PC-3 (cell line): ENCODE measurements around the gene PSMB7. TPM values are rescaled to one million over a fixed set of nuclear protein-coding genes. Genes with fewer than 3 reads are reported as not detected.

Experiments
- ATAC-seq: fragments of 200-7000 bp; cut with Tn5 transposase; 2 replicates; pipeline ENCODE4 v1.9.1; 2020; ENCODE audit warnings: mild to moderate bottlenecking, moderate library complexity
- BruUV-seq: library from RNA; stranded (reverse); fragments of 400-500 nt; replicated peaks from 2 replicates; lab custom pipeline; 2021; lab: Mats Ljungman, UMichigan
- CTCF ChIA-PET: fragments of 300-600 bp; sonication (Branson Sonifier 250); formaldehyde crosslinking; loops from one replicate; lab custom pipeline; 2022; ENCODE audit warnings: antibody characterized with exemption; lab: Charles Lee
- POLR2A ChIA-PET: fragments of 300-600 bp; sonication (Branson Sonifier 250); formaldehyde crosslinking; loops from one replicate; lab custom pipeline; 2022; ENCODE audit warnings: antibody characterized with exemption; ENCODE audit not compliant: unreplicated experiment; lab: Charles Lee
- DNase-seq: peaks from one replicate; pipeline ENCODE4 v3.0.0-alpha.2; 2015
- H2AFZ ChIP-seq: fragments of 300-600 bp; sonication (generic); 2 replicates; pipeline ENCODE4 v1.6.0; 2016; ENCODE audit warnings: antibody characterized with exemption, low read length
- H3F3A ChIP-seq: fragments of 300-600 bp; sonication (generic); one replicate; pipeline ENCODE4 v1.6.0; 2017; ENCODE audit warnings: antibody characterized with exemption, low read length, control low read depth, mild to moderate bottlenecking; ENCODE audit not compliant: unreplicated experiment
- H3K27ac ChIP-seq: fragments of 300-600 bp; sonication (generic); 2 replicates; pipeline ENCODE4 v1.5.1; 2016; ENCODE audit warnings: mild to moderate bottlenecking, low read length
- H3K27me3 ChIP-seq: fragments of 300-600 bp; sonication (generic); 2 replicates; pipeline ENCODE4 v1.6.1; 2016; ENCODE audit warnings: low read length, mixed read lengths
- H3K36me3 ChIP-seq: fragments of 300-600 bp; sonication (generic); 2 replicates; pipeline ENCODE4 v1.6.1; 2016; ENCODE audit warnings: low read depth, mixed run types, low read length, mixed read lengths
- H3K4me1 ChIP-seq: fragments of 300-600 bp; sonication (generic); 2 replicates; pipeline ENCODE4 v1.5.1; 2016; ENCODE audit warnings: low read length; ENCODE audit not compliant: insufficient read depth
- H3K4me2 ChIP-seq: fragments of 300-600 bp; sonication (generic); 2 replicates; pipeline ENCODE4 v1.6.0; 2016; ENCODE audit warnings: low read length
- H3K4me3 ChIP-seq: fragments of 300-600 bp; sonication (generic); 2 replicates; pipeline ENCODE4 v1.5.1; 2016; ENCODE audit warnings: mild to moderate bottlenecking, low read length, mixed read lengths
- H3K79me2 ChIP-seq: fragments of 300-600 bp; sonication (generic); 2 replicates; pipeline ENCODE4 v1.6.1; 2017; ENCODE audit warnings: low read length, mixed read lengths
- H3K9ac ChIP-seq: fragments of 300-600 bp; sonication (generic); 2 replicates; pipeline ENCODE4 v1.6.0; 2016; ENCODE audit warnings: mild to moderate bottlenecking, low read length
- H3K9me2 ChIP-seq: fragments of 300-600 bp; sonication (generic); replicated peaks from 2 replicates; pipeline ENCODE4 v1.6.1; 2016; ENCODE audit warnings: mixed run types, low read length, mixed read lengths
- H3K9me3 ChIP-seq: fragments of 300-600 bp; sonication (generic); 2 replicates; pipeline ENCODE4 v1.6.1; 2016; ENCODE audit warnings: low read length, mixed read lengths
- H4K20me1 ChIP-seq: fragments of 300-600 bp; sonication (generic); 2 replicates; pipeline ENCODE4 v1.6.1; 2016; ENCODE audit warnings: low read length, mixed read lengths
- CTCF ChIP-seq: fragments of 300-600 bp; sonication (generic); conservative IDR thresholded peaks from 2 replicates; pipeline ENCODE4 v1.5.1; 2017; ENCODE audit warnings: antibody characterized with exemption, low read depth, mild to moderate bottlenecking, low read length
- EZH2 ChIP-seq: fragments of 300-600 bp; sonication (generic); IDR thresholded peaks from one replicate; pipeline ENCODE4 v1.6.1; 2017; ENCODE audit warnings: antibody characterized with exemption, mild to moderate bottlenecking, low read length; ENCODE audit not compliant: unreplicated experiment
- EZH2phosphoT487 ChIP-seq: fragments of 300-600 bp; sonication (generic); IDR thresholded peaks from 2 replicates; pipeline ENCODE4 v1.6.1; 2018; ENCODE audit warnings: mild to moderate bottlenecking, antibody characterized with exemption, low read length, borderline replicate concordance
- intact Hi-C: fragments of 100-400 bp; cut with micrococcal nuclease; formaldehyde crosslinking; loops from 2 replicates; pipeline ENCODE4 v1.9.0; 2023
- total RNA-seq: library from RNA; depleted of rRNA; stranded (reverse); fragments of >200 nt; gene quantifications from 2 replicates; pipeline ENCODE4 v1.2.3, GENCODE V29; 2014

The PSMB7 gene
- total RNA-seq, 1 experiment from 2014 or later = 372 TPM

- TF ChIP-seq EZH2 = no peak
- no peak for TF ChIP-seq CTCF
- TF ChIP-seq EZH2phosphoT487 = no peak
- no peaks in the 10 kb centered on the region for H3K9me3 ChIP-seq
- CTCF ChIA-PET = no interaction called here
- H3K9me2 ChIP-seq = no peaks in the 10 kb centered on the region
- no peak overlapping the region for H2AFZ ChIP-seq
- H3K4me3 ChIP-seq = no peak overlapping the region
- peaks cover 19% of the 10 kb centered on the region; the same call in 1 of the 2 replicates for H3K36me3 ChIP-seq
- H3F3A ChIP-seq = no peaks in the 10 kb centered on the region
- POLR2A ChIA-PET = no interaction called here
- no peak overlapping the region for H3K27ac ChIP-seq
- intact Hi-C loops = no loop called here
- H3K4me2 ChIP-seq = no peak overlapping the region
- peaks cover 72% of the 10 kb centered on the region for H4K20me1 ChIP-seq
- no peak for DNase-seq
- no TSS peak for BruUV-seq
- peaks cover 90% of the 10 kb centered on the region for H3K79me2 ChIP-seq
- H3K27me3 ChIP-seq = no peaks in the 10 kb centered on the region
- no peak overlapping the region for H3K9ac ChIP-seq
- ATAC-seq = no peak
- peaks cover 45% of the 10 kb centered on the region for H3K4me1 ChIP-seq
These were observed 25.9 kb downstream of the PSMB7 start for GRCh38 chr9:124389146-124389939.

- H3K4me3 ChIP-seq = no peak overlapping the region
- H3K36me3 ChIP-seq = peaks cover 28% of the 10 kb centered on the region
- peaks cover 36% of the 10 kb centered on the region for H3K4me1 ChIP-seq
- no peaks in the 10 kb centered on the region for H3K27me3 ChIP-seq
- H3K79me2 ChIP-seq = peaks cover 92% of the 10 kb centered on the region
- DNase-seq (no peak), ATAC-seq (no peak)
- POLR2A ChIA-PET = no interaction called here
- H3F3A ChIP-seq = no peaks in the 10 kb centered on the region
- no peak overlapping the region for H2AFZ ChIP-seq
- TF ChIP-seq EZH2phosphoT487 (no peak), CTCF (no peak), EZH2 (no peak)
- peaks cover 71% of the 10 kb centered on the region for H4K20me1 ChIP-seq
- H3K9me2 ChIP-seq = no peaks in the 10 kb centered on the region
- H3K9me3 ChIP-seq = no peaks in the 10 kb centered on the region
- no peak overlapping the region for H3K9ac ChIP-seq
- no peak overlapping the region for H3K4me2 ChIP-seq
- intact Hi-C loops = no loop called here
- H3K27ac ChIP-seq = no peak overlapping the region
- CTCF ChIA-PET = no interaction called here
- BruUV-seq = no TSS peak
These were observed 26.8 kb downstream of the PSMB7 start for GRCh38 chr9:124388275-124389048.
